Measurements from ENCODE around the gene CLIC6. TPM values are rescaled to one million over a fixed set of nuclear protein-coding genes. Genes with fewer than 3 reads are reported as not detected.

Gene CLIC6
- total and polyA plus RNA-seq, 2 of the 8 experiments (the other 6 are each of a cell fraction or from before 2014, with no cell fraction given) = 0.42 to 1.3 TPM

GRCh38 chr21:34726627-34727337, 58.0 kb downstream of the CLIC6 start:
- Histone ChIP-seq H3K4ac (replicated peaks; ENCODE audit: insufficient read length, low read depth, low read length) (no peak overlapping the region), H2BK120ac (replicated peaks; ENCODE audit: low read depth, low read length) (no peak overlapping the region), H3K79me1 (ENCODE audit: low read depth, low read length) (no peaks in the 10 kb centered on the region), H3K14ac (ENCODE audit: insufficient read length) (no peak overlapping the region), H2AFZ (ENCODE audit: low read length) (no peak overlapping the region), H3K9me3 (ENCODE audit: insufficient read depth in 2 of 2, low read depth in 1 of 2, low read length in 1 of 2) (no peaks in the 10 kb centered on the region), H2BK15ac (ENCODE audit: low read length) (no peak overlapping the region), H2AK5ac (ENCODE audit: low read depth, low read length) (no peak overlapping the region), H4K91ac (replicated peaks; ENCODE audit: insufficient read length, low read length) (no peak overlapping the region), H3K56ac (replicated peaks; ENCODE audit: insufficient read length, low read depth, low read length) (no peak overlapping the region), H4K5ac (ENCODE audit: insufficient read length, low read depth, low read length) (no peak overlapping the region), H2BK20ac (ENCODE audit: low read length) (no peak overlapping the region), H4K8ac (ENCODE audit: extremely low read depth, insufficient read depth, low read length) (no peak overlapping the region), H3K79me2 (ENCODE audit: control insufficient read depth in 1 of 2, insufficient read depth in 2 of 2, low read length in 2 of 2) (no peaks in the 10 kb centered on the region), H3K18ac (ENCODE audit: extremely low read depth, low read length) (no peak overlapping the region), H4K20me1 (replicated peaks in 1 of 2; ENCODE audit: control insufficient read depth in 1 of 2, insufficient read depth in 2 of 2, low read length in 2 of 2) (no peaks in the 10 kb centered on the region), H3K27ac (ENCODE audit: low read depth, low read length) (no peak overlapping the region), H3K36me3 (ENCODE audit: control insufficient read depth in 2 of 4, insufficient read depth in 4 of 4, low read length in 3 of 4) (no peaks in the 10 kb centered on the region), H3K23me2 (ENCODE audit: low read depth, low read length) (no peaks in the 10 kb centered on the region; the same call in 1 of the 2 replicates), H3K23ac (ENCODE audit: insufficient read length) (no peak overlapping the region), H3K27me3 (replicated peaks in 1 of 4; ENCODE audit: control insufficient read depth in 3 of 4, extremely low read depth in 1 of 4, insufficient read depth in 3 of 4, low read length in 3 of 4) (no peaks in the 10 kb centered on the region), H2BK12ac (ENCODE audit: low read depth, low read length) (no peak overlapping the region), H3K4me3 (ENCODE audit: extremely low read depth in 1 of 4, insufficient read depth in 2 of 4, low read depth in 3 of 4, low read length in 4 of 4) (no peak overlapping the region), H3K4me2 (ENCODE audit: insufficient read depth in 1 of 2, low read depth in 2 of 2, low read length in 2 of 2) (no peak overlapping the region), H3K9ac (replicated peaks in 1 of 4; ENCODE audit: extremely low read depth in 1 of 4, low read depth in 3 of 4, low read length in 3 of 4) (no peak overlapping the region), H3K4me1 (replicated peaks in 1 of 4; ENCODE audit: control insufficient read depth in 3 of 4, insufficient read depth in 4 of 4, low read length in 3 of 4) (peaks cover 0 to 5% (median 0%) of the 10 kb centered on the region in 4 experiments; a peak in 1 of 7 replicates), H2BK5ac (ENCODE audit: low read depth, low read length) (no peak overlapping the region)
- WGBS, 2 experiments (ENCODE audit: extremely low coverage in 1 of 2, insufficient coverage in 1 of 2, insufficient read length in 1 of 2, insufficient replicate concordance in 2 of 2, low coverage in 1 of 2, low lambda C conversion rate in 2 of 2, missing lambda C conversion rate in 1 of 2) = 86% methylated on average over 5 of the region's 5 CpGs; no CpG with 5 or more reads in 1 of the 2 experiments
- TF ChIP-seq SIN3A (conservative IDR thresholded peaks at IDR 0.05 in 1 of 2, IDR thresholded peaks at IDR 0.05 in 1 of 2; ENCODE audit: low read depth in 1 of 2, low read length in 2 of 2) (no peak), KDM4A (IDR thresholded peaks at IDR 0.05; ENCODE audit: low read depth, low read length, severe bottlenecking) (no peak), KDM1A (IDR thresholded peaks at IDR 0.05; ENCODE audit: borderline replicate concordance, low read length) (no peak), FOSL1 (IDR thresholded peaks at IDR 0.05; ENCODE audit: insufficient read depth, low read depth, low read length) (no peak), RBBP5 (IDR thresholded peaks at IDR 0.05; ENCODE audit: borderline replicate concordance, low read depth, low read length) (no peak)
- FAIRE-seq = no peak
- ChIA-PET CTCF (ENCODE audit: partially characterized antibody) (interaction anchor here (1.1 to 2.0 kb wide), 6 partner anchors 19 to 1113 kb away, joined by 3 to 12 read pairs (median 5); no protein-coding TSS in a partner anchor), POLR2A (ENCODE audit: partially characterized antibody) (no interaction called here)
- DNase-seq (ENCODE audit: low read depth in 1 of 2, low spot score in 2 of 2) = no peak
